Aorta (tissue), 5 donors: Measurements from ENCODE around the gene ABCB8. TPM values are rescaled to one million over a fixed set of nuclear protein-coding genes. Genes with fewer than 3 reads are reported as not detected.
A peak's percentile ranks its signal among the peaks of the same experiment; 100 is the strongest.

Source experiments
- ATAC-seq: fragments of 200-7000 bp; cut with Tn5 transposase; one replicate; pipeline ENCODE4 v1.9.1; 2022; ENCODE audit warnings: moderate library complexity; ENCODE audit not compliant: low FRiP score
- DNase-seq, 2 donors: peaks; one replicate each; pipeline ENCODE4 v3.0.0-alpha.2; 2020
- H3K27ac ChIP-seq, 2 donors: one replicate each; pipeline ENCODE4 v1.5.1; 2013; ENCODE audit warnings: low read length in 2 of 2, mild to moderate bottlenecking in 2 of 2, moderate library complexity in 2 of 2, control low read depth in 1 of 2, inconsistent platforms in 1 of 2, low read depth in 1 of 2
- H3K27me3 ChIP-seq, 2 donors: one replicate each; pipeline ENCODE4 v1.6.1; 2013; ENCODE audit warnings: control low read depth in 1 of 2, low read length in 1 of 2, mild to moderate bottlenecking in 1 of 2, moderate library complexity in 1 of 2; ENCODE audit not compliant: insufficient read depth in 2 of 2, control insufficient read depth in 1 of 2
- H3K36me3 ChIP-seq, 2 donors: one replicate each; pipeline ENCODE4 v1.6.1; 2013; ENCODE audit warnings: control low read depth in 1 of 2, low read length in 1 of 2, mild to moderate bottlenecking in 1 of 2; ENCODE audit not compliant: insufficient read depth in 2 of 2, control insufficient read depth in 1 of 2
- H3K4me1 ChIP-seq, 2 donors: one replicate each; pipeline ENCODE4 v1.6.1; 2013; ENCODE audit warnings: low read length in 2 of 2, control low read depth in 1 of 2, mild to moderate bottlenecking in 1 of 2, moderate library complexity in 1 of 2; ENCODE audit not compliant: insufficient read depth in 2 of 2, control insufficient read depth in 1 of 2
- H3K4me3 ChIP-seq, 2 donors: one replicate each; pipeline ENCODE4 v1.5.1; 2013; ENCODE audit warnings: low read length in 2 of 2, control low read depth in 1 of 2, mild to moderate bottlenecking in 1 of 2
- H3K9me3 ChIP-seq: one replicate; pipeline ENCODE4 v1.6.1; 2013; ENCODE audit warnings: mild to moderate bottlenecking, low read length; ENCODE audit not compliant: control insufficient read depth
- WGBS, 2 donors: extraction: QIAGEN DNeasy Blood & Tissue Kit; methylation state at CpG; one replicate each; pipeline ENCODE4 v1.1.7; 2013; 5-methylcytosine and 5-hydroxymethylcytosine counted together
- intact Hi-C, 2 donors: fragments of 100-400 bp; cut with DNase I; formaldehyde crosslinking; loops; one replicate each; pipeline versions ENCODE4 v1.14.2 to v1.15.0; 2022
- polyA plus RNA-seq, 2 donors: library from polyadenylated mRNA; stranded (reverse); fragments of 200-250 nt; gene quantifications; one replicate each; pipeline ENCODE4 v1.2.3, GENCODE V29; 2013
- total RNA-seq, 2 donors: library from RNA; stranded (reverse); fragmentation: NEBNext Ultra II Directional; extraction: Animal tissue kit (Norgen Biotek cat#: 25700); gene quantifications; one replicate each; pipeline ENCODE4 v1.2.1, GENCODE V29; 2021
- donor health status: healthy with polysubstance abuse.
- donor health status: Bipolar disorder and iron deficiency.
- donor health status: DM: no; HTN: no; CAD: no.
- donor health status: DM: no; HTN: no; CAD: no.
- donor health status: DM: yes; HTN: yes; CAD: no.

Gene ABCB8
- total and polyA plus RNA-seq, 4 donors, result 5.5 to 39.7 (median 24.7) TPM

GRCh38 chr7:151053751-151054150, 25.5 kb downstream of the ABCB8 start:
- no peak for ATAC-seq
- intact Hi-C loops, result no loop called here
- whole genome bisulfite sequencing, 2 donors, result 85 to 89% methylated on average over 8 of the region's 8 CpGs
- no peaks in the 10 kb centered on the region for H3K36me3 ChIP-seq
- H3K27ac ChIP-seq, result no peak overlapping the region
- H3K4me1 ChIP-seq, result no peaks in the 10 kb centered on the region
- no peaks in the 10 kb centered on the region for H3K9me3 ChIP-seq
- H3K27me3 ChIP-seq, result no peaks in the 10 kb centered on the region
- no peak for DNase-seq
- H3K4me3 ChIP-seq, result no peak overlapping the region

- intact Hi-C loops, result no loop called here
Observed at GRCh38 chr7:151056283-151056665, 28.0 kb downstream of the ABCB8 start.

GRCh38 chr7:151056666-151057505, 28.6 kb downstream of the ABCB8 start:
- H3K27ac ChIP-seq, result no peak overlapping the region
- no peaks in the 10 kb centered on the region for H3K27me3 ChIP-seq
- no peak for DNase-seq
- no peaks in the 10 kb centered on the region for H3K9me3 ChIP-seq
- no peak for ATAC-seq
- intact Hi-C loops, result no loop called here
- H3K4me1 ChIP-seq, result no peaks in the 10 kb centered on the region
- H3K36me3 ChIP-seq, result no peaks in the 10 kb centered on the region
- H3K4me3 ChIP-seq, result peak overlapping the region; percentile 23 to 60
- WGBS, 2 donors, result 32 to 33% methylated on average over 29 of the region's 29 CpGs

More at GRCh38 chr7:151056283-151056665, 28.0 kb downstream of the ABCB8 start:
- 88 to 91% methylated on average over 6 of the region's 6 CpGs for whole genome bisulfite sequencing, 2 donors
- H3K9me3 ChIP-seq, result no peaks in the 10 kb centered on the region
- DNase-seq (no peak), ATAC-seq (no peak)
- no peak overlapping the region for H3K27ac ChIP-seq
- H3K4me1 ChIP-seq, result no peaks in the 10 kb centered on the region
- H3K36me3 ChIP-seq, result no peaks in the 10 kb centered on the region
- H3K4me3 ChIP-seq, result no peak overlapping the region
- no peaks in the 10 kb centered on the region for H3K27me3 ChIP-seq

DNA sequence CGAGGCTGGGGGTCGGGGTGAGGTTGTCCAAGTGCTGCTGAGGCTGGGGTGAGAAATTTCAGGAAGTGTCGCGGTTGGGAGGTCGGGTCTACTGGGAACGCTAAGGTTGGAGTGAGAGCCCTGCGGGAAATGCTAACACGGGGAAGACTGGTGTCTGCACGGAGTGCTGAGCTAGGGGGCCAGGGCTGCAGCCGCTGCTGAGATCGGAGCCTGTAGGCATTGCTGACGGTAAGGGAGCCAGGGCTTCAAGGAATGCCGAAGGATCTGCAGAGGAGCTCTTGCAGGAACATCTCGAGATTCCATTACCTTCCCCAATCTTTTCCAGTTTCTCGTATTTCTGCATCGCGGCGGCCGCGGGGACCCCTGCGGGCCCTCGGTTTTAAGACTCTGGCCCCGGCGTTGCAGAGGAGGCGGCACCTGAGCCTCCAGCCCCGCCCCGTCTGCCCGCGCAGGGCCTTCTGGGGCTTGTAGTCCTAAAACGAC, 29.3 kb downstream of the ABCB8 start, which contains the start of gene CDK5:
TSS of gene CDK5 (minus strand) at position 392 of the 483 bp plus-strand sequence. CDS start at position 343, 49 bp downstream.
- no peaks in the 10 kb centered on the region for H3K9me3 ChIP-seq
- 0 to 1% methylated on average over 30 of the region's 30 CpGs for WGBS, 2 donors
- no peak for ATAC-seq

GRCh38 chr7:151057989-151058780, 29.9 kb downstream of the ABCB8 start:
- peak; percentile 95 for ATAC-seq
- no peaks in the 10 kb centered on the region for H3K36me3 ChIP-seq
- H3K27me3 ChIP-seq, result no peaks in the 10 kb centered on the region
- H3K4me3 ChIP-seq, result peak overlapping the region; percentile 54 to 75
- intact Hi-C loops, result loop anchor here in 1 of 2 donors (2.0 kb wide), 1 partner anchor 29 kb away; the partner anchor contains the start of gene ABCB8
- 1 to 2% methylated on average over 46 of the region's 46 CpGs for WGBS, 2 donors
- DNase-seq, result peak; percentile 99 to 100
- no peaks in the 10 kb centered on the region for H3K4me1 ChIP-seq
- no peaks in the 10 kb centered on the region for H3K9me3 ChIP-seq
- peak overlapping the region; percentile 28 to 93 for H3K27ac ChIP-seq

More for the DNA sequence above, 29.3 kb downstream of the ABCB8 start, which contains the start of gene CDK5:
- Histone ChIP-seq H3K4me1 (no peaks in the 10 kb centered on the region), H3K4me3 (peak within 1 kb of the TSS; percentile 54 to 75), H3K27me3 (no peaks in the 10 kb centered on the region), H3K36me3 (no peaks in the 10 kb centered on the region), H3K27ac (peak within 1 kb of the TSS; percentile 28 to 93)
- DNase-seq, result no peak
- intact Hi-C loops, result no loop called here

GRCh38 chr7:151058781-151059366, 30.6 kb downstream of the ABCB8 start:
- no peak for ATAC-seq
- WGBS, 2 donors, result 4 to 5% methylated on average over 18 of the region's 18 CpGs
- Histone ChIP-seq H3K27ac (peak overlapping the region; percentile 28 to 93), H3K27me3 (no peaks in the 10 kb centered on the region), H3K36me3 (no peaks in the 10 kb centered on the region), H3K9me3 (no peaks in the 10 kb centered on the region), H3K4me1 (no peaks in the 10 kb centered on the region), H3K4me3 (peak overlapping the region; percentile 57 to 75)
- DNase-seq, result no peak
- intact Hi-C loops, result loop anchor here in 1 of 2 donors (2.0 kb wide), 1 partner anchor 30 kb away; the partner anchor contains the start of gene ABCB8

DNA sequence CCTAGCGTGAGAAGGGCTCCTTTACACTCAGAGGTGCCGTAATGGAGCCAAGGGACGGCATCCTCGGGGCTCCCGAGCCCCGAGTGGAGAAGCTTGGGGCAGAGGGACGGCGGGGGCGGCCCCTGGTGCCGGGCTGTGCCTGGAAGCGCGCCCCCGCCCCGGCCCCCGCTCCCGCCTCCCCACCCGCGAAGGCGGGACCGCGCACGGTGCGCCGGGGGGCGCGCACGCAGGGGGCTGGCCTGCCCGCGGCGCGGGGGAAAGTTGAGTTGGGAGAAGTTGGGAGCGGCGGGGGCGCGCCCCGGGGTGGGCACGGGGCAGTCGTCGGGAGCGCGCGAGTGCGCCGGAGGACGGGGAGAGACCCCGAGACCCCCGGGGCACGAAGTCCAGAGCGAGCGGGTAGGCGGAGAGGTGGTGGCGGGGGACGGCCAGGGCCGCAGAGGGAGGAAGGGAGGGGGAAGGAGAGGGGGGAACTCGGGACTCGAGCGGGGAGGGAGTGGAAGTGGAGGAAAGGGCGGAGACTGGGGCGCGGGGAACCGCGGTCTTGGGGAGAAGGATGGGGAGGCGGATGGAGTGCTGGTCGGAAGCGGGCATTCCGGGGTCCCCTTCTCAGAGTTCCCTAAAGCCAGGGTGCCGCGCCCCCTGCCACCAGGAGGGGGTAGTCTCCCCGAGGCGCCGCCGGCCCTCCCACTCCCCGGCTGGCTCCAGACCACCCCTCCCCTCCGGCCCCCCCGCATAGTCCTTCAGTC, 31.3 kb downstream of the ABCB8 start, which contains the start of gene SLC4A2:
TSS of gene SLC4A2 (plus strand) at position 223 of the 746 bp plus-strand sequence. CDS start 2,399 bp downstream, outside the sequence.
- ATAC-seq (peak; percentile 80), DNase-seq (peak; percentile 89 to 94)
- WGBS, 2 donors, result 1% methylated on average over 53 to 75 of the region's 75 CpGs
- peak within 1 kb of the TSS; percentile 28 to 93 for H3K27ac ChIP-seq
- H3K9me3 ChIP-seq, result no peaks in the 10 kb centered on the region
- no peaks in the 10 kb centered on the region for H3K36me3 ChIP-seq
- intact Hi-C loops, result loop anchor here in 1 of 2 donors (2.0 kb wide), 1 partner anchor 31 kb away; the partner anchor contains the start of gene ABCB8
- peak within 1 kb of the TSS; percentile 57 to 75 for H3K4me3 ChIP-seq
- no peaks in the 10 kb centered on the region for H3K4me1 ChIP-seq
- H3K27me3 ChIP-seq, result no peaks in the 10 kb centered on the region

GRCh38 chr7:151060113-151060415, 31.8 kb downstream of the ABCB8 start:
- 0 to 1% methylated on average over 16 to 17 of the region's 17 CpGs for WGBS, 2 donors
- Histone ChIP-seq H3K27ac (no peak overlapping the region), H3K36me3 (no peaks in the 10 kb centered on the region), H3K9me3 (no peaks in the 10 kb centered on the region), H3K4me3 (peak overlapping the region; percentile 57 to 75), H3K4me1 (no peaks in the 10 kb centered on the region), H3K27me3 (no peaks in the 10 kb centered on the region)
- no peak for DNase-seq
- intact Hi-C loops, result no loop called here
- no peak for ATAC-seq
